Measurements from ENCODE around the gene PLXNB2.

The PLXNB2 gene

DNA sequence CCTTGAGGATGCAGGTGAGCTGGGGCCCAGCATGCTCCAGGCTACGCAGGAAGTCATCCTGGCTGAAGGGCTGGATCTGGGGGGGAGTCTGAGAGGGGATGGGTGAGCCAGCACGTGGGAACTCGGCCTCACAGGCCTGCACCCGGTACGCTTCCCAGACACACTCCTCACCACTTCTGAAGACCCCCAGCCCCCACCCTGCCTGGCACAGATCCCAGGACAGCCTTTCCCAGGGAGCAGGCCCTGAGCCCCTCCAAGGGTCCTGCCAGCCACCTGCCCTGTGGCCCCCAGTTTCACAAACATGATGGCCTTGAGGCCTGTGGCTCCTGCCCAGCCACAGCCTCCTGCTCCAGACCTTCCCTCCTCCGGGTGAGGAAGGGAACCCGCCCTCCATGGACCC lies 5.6 kb upstream of the PLXNB2 start:
- in situ Hi-C loops (cut with MboI; ENCODE audit: low sequenced_read_pairs) = no loop called here

GRCh38 chr22:50312371-50312770 lies 4.9 kb upstream of the PLXNB2 start:
- in situ Hi-C loops (cut with MboI; ENCODE audit: low sequenced_read_pairs) = no loop called here

DNA sequence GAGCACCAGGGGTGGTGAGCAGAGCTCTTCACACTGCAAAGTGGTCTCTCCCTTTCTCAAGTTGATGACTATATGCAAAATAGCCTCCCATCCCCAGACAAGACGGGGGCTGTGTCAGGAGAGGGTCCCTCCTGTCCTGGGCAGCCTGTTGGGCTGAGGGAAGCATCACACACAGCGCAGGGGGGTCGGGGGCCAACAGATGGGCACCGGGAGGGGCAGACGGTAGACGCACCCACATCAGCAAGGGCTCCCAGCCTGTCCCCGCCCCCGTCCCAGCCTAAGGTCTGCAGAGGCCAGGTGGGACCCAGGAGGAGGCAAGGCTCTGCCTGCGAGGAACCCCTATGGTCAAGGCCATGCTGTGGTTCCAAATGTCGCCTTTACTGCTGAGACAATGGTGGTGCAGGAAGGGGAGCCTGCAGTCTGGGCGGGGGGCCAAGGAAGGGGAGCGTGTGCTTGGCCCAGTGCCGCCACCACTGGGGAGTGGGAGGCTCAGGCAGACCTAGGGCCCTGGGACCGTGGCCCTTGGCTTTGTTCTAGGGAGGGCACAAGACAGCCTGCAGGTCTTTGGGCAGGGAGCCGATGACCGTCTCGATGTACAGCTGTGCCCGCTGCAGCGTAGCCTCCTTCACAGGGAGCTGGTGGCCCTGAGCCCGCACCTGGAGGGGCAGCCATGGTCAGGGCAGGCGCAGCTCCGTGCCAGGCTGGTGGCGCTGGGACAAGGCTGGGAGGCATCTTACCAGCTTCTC lies 4.3 kb upstream of the PLXNB2 start:
- in situ Hi-C loops (cut with MboI; ENCODE audit: low sequenced_read_pairs) = no loop called here

GRCh38 chr22:50310949-50311444 lies 3.6 kb upstream of the PLXNB2 start:
- in situ Hi-C loops (cut with MboI; ENCODE audit: low sequenced_read_pairs) = no loop called here

DNA sequence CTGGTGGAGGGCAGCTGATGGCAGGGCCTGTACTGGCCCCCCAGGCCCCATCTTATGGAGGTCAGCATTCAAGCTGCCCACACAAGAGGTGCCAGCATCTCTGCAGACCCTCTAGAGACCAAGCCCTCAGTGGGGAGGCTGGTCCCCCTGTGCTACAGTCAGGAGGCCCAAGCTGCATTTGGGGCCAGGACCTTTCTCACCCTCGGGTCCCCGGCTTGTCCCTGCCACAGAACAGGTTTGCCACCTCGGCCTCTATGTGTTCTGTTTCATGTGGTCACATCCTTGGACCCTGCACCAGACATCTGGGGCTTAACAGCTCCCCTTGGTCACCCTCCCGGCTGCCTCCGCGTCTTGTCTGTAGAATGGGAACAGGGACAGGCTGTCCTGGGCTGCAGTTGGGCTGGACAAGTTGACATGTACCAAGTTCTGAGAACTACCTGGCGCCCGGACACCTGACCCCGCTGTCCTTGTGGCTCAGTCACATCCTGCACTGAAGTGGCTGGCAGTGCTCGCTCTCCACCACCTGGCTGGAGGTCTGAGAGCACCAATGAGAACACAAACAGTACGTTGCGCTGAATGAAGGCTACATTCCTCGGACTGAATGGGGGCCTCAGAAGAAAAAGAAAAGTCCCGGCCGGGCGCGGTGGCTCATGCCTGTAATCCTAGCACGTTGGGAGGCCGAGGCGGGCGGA lies 2.7 kb upstream of the PLXNB2 start:
- in situ Hi-C loops (cut with MboI; ENCODE audit: low sequenced_read_pairs) = no loop called here

DNA sequence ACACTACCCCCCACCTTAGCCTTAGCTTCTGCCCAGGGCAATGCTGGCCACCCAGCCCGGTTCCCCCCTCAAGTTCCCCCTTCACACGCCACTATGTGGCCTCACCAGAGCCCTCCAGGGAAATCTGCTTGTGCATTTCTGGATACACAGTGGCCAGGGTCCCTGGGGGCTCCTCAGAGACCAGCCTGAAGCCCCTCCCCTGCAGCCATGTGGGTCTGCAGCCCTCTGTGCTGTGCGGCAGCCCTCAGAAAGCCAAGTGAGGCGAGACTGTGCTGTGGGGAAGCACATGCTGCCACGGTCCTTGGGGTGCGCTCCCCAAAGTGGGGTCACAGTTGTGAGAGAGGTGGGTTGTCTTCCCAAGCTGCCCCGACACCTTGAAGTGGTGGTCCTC lies 2.1 kb upstream of the PLXNB2 start:
- in situ Hi-C loops (cut with MboI; ENCODE audit: low sequenced_read_pairs) = no loop called here

- in situ Hi-C loops (cut with MboI; ENCODE audit: low sequenced_read_pairs) = no loop called here
Measured at GRCh38 chr22:50308986-50309600, 1.6 kb upstream of the PLXNB2 start.

DNA sequence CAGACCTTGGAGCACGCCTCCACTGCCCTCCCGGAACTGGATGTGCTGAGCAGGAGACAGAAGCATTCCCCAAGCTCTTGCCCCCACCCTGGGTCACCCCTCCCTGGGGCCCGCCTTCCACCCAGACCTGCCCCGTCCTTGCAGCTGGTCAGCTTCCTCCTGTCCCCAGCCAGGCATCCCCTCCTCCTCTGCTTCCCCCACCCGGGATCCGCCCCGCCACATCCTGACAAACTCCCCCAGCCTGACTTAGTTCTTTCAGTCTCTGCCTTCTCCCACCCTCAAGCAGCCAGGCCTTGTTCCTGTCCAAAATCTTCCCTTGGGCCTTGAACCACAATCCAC lies 1.1 kb upstream of the PLXNB2 start:
- in situ Hi-C loops (cut with MboI; ENCODE audit: low sequenced_read_pairs) = no loop called here

DNA sequence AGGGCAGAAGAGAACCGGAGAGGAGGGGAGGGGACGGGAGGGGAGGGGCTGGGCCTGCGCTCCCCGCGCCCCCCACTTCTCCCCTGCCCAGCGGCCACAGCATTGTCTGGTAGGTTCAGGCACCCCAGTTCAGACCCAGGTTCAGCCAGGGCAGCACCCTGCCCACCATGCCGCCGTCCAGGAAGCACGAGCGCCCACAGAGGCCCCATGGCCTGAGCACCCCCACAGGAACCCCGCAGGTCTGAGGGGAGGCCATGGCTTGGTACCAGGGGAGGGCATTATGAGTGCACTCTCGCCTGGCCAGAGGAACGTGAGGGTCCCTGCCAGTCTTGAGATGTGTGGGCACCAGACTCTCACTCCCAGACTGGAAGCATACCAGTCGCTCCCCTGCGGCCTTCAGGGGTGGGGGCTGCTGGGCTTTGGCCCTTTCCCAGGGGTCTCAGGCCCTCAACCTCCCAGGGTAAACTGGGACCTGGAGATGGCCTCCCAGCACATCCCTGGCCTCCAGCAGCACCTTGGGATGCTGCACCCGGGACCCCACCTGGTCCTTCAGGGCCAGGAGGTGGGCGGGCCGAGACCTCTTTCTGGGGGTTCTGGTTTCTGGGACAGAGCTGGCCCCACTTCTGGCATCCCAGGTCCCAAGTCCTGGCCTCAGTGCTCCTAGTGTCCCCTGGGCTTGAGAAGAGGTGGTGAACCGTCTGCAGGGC lies 597 bp upstream of the PLXNB2 start:
- in situ Hi-C loops (cut with MboI; ENCODE audit: low sequenced_read_pairs) = no loop called here

- in situ Hi-C loops (cut with MboI; ENCODE audit: low sequenced_read_pairs) = no loop called here
Measured at GRCh38 chr22:50305923-50306566, 1.4 kb downstream of the PLXNB2 start.

DNA sequence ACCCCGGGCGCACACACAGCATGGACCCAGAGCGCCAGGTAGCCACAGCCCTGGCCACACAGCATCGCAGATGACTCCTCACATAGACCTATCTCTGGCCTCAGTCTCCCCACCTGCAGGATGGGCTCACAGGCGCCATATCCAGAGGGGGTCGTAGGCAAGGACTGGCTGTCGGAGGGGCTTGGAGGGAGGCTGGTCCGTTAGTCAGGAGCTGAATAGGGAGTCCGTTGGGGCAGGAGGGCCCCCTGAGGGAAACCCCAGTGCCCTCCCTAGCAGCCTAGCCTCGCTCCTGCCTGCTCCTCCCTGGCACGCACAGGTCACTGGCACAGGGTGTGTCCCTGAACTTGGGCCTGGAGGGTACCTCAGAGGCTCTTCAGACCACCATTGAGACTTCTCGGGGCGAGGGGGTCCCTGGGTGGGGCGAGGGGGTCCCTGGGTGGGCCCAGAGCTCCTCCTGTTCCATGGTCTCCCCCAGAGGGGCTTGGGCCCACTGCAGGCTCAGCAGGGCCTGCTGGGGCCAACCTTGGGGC lies 2.0 kb downstream of the PLXNB2 start:
- in situ Hi-C loops (cut with MboI; ENCODE audit: low sequenced_read_pairs) = no loop called here

GRCh38 chr22:50304528-50305392 lies 2.7 kb downstream of the PLXNB2 start:
- in situ Hi-C loops (cut with MboI; ENCODE audit: low sequenced_read_pairs) = no loop called here

GRCh38 chr22:50303848-50304527 lies 3.5 kb downstream of the PLXNB2 start:
- in situ Hi-C loops (cut with MboI; ENCODE audit: low sequenced_read_pairs) = no loop called here

DNA sequence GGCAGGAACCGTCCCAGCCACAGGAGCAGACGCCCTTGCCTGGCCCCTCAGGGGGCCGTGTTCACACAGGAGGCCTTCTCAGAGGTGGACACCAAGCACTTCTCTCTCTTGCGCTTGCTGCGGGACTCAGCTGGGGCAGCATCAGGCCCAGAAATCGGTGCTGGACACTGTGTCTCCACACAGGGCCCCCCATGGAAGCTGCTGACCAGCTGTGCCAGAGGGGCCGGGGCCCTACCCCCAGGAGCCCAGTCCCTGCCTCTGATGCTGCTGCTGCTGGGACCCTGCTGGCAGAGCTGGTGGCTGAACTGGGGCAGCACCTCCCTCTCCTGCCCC lies 4.0 kb downstream of the PLXNB2 start:
- in situ Hi-C loops (cut with MboI; ENCODE audit: low sequenced_read_pairs) = no loop called here

- in situ Hi-C loops (cut with MboI; ENCODE audit: low sequenced_read_pairs) = no loop called here
Measured at GRCh38 chr22:50302564-50302963, 4.9 kb downstream of the PLXNB2 start.

DNA sequence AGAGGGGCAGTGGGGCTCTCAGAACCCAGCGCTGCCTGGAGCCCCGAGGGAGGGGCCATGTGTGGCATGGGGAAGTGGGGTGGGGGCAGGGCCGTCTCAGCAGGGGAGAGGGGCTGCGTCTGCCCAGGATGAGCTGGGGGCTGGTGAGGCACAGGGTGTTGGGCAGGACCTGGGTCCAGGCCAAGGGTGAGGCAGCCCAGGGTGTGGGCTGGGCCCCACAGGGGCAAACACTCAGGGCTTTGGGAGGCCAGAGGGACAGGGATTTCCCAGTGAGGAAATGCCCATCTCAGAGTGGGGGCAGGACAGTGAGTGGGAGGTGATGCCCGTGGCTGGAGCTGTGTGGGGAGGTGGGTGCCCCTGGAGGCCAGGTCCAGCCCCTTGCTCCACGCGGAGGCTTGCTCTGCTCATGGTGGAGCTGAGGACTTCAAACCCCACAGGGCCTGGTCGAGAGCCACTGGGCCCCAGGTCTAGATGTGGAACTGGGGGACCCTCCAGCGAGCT lies 5.4 kb downstream of the PLXNB2 start:
- in situ Hi-C loops (cut with MboI; ENCODE audit: low sequenced_read_pairs) = no loop called here

- in situ Hi-C loops (cut with MboI; ENCODE audit: low sequenced_read_pairs) = no loop called here
Measured at GRCh38 chr22:50301581-50301991, 5.9 kb downstream of the PLXNB2 start.

DNA sequence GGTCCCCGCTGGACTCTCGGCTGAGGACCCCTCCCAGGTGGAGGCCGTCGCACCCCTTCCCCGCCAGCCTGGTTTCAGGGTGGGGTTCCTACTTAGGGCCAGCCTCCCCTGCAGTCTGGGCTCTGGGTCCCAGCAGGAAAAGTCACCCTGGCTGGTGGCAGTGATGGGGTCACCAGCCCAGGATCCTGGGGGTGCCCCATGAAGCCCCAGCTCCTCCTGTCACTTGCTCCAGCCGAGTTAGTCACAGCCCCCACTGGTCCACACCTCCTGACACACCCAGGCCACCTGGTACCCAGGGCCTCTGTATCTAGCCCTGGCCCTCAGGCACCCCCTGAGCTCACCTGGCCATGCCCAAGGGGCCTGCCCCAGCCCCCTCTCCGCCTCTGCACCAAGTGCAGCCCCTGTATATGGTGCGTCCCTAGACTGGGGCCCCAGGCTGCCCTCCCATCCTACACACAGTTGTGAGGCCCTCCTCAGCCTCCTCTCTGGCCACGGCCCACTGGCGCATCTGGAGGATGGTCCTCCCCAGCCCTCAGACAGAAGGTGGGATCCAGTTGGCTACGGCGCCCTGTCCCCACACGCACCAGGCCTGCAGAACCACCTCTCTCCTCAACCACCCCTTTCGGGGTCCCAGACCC lies 6.7 kb downstream of the PLXNB2 start:
- in situ Hi-C loops (cut with MboI; ENCODE audit: low sequenced_read_pairs) = no loop called here

Data from hTERT RPE-1 (cell line).